ENCODE data around the gene HPCA.

Gene HPCA

DNA sequence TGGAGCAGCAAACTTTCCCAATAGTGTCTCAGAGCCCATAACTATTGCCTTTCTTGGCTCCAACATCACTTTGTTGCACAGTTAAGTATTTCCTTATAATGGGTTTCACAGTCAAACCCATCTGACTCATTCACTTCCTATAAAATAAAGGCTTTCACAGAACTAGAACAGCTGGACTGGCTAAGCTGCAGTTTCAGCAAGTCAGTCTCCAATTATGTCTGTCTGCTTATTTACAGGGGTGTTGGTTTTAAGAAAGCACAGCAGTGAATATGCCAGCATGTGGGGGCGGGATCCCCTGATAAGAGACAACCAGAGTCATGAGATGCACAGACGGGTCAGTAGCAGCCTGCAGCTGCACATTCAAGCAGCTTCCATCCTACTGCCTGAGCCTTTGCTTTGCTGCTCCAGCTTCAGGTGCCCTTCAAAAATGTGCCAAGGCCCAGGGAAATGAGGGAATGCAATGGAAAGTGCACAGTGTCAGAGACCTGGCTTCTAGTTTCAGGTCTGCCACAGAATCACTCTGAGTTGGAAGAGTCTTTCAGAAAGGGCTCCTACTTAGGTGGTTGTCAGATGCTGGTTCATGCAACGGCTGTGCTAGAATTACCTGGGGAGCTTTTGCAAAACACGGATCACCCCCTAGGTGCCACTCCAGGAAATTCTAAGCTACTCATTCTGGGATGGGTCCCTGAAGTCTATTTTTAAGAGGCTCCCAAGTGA, 53.5 kb downstream of the HPCA start:
- DNase-seq, result no peak

DNA sequence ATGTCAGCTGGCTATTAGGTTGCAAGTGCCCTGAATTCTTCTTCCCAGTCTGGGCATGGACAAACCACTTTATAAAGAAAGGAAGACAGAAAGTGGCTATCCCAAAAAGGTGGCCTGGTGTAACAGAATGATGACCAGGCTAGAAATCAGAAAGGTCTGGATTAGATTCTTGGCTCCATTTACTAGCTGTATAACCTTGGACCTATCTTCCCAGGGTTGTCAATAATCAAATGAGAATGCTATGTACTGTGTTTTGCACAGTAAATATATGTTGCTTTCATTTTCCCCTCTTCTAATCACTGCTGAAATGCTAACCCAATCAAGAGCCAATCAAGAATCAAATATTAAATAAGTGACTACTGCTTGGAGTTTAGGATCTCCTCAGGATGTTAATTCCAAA, 57.9 kb downstream of the HPCA start:
- no peak for DNase-seq

Data from DMS153 (cell line).